CD14-positive monocyte (primary cell): ENCODE results near the gene WNT2. TPM values are rescaled to one million over a fixed set of nuclear protein-coding genes. Genes with fewer than 3 reads are reported as not detected.

Experiments
- DNase-seq, 3 donors: peaks; one replicate each; pipeline ENCODE4 v3.0.0-alpha.2; 2011 to 2022
- H2AFZ ChIP-seq: 2 replicates; pipeline ENCODE4 v1.6.0; 2012; ENCODE audit warnings: mild to moderate bottlenecking, low read depth, low read length, inconsistent platforms; ENCODE audit not compliant: insufficient read depth, poor library complexity, severe bottlenecking
- H3K27ac ChIP-seq, 2 donors: 1 replicate in 1 of 2; 2 replicates in 1 of 2; pipeline ENCODE4 v1.5.1; 2012 to 2013; ENCODE audit warnings: low read length in 2 of 2, control low read depth in 1 of 2, inconsistent platforms in 1 of 2, low read depth in 1 of 2, mild to moderate bottlenecking in 1 of 2
- H3K27me3 ChIP-seq, 2 donors: one replicate each; pipeline versions ENCODE4 v1.6.0 to v1.6.1; 2011 to 2013; ENCODE audit warnings: low read length in 2 of 2; ENCODE audit not compliant: control insufficient read depth in 2 of 2, insufficient read depth in 2 of 2
- H3K36me3 ChIP-seq, 2 donors: replicated peaks in 1 of 2; 1 replicate in 1 of 2; 2 replicates in 1 of 2; pipeline versions ENCODE4 v1.5.1 to v1.6.1; 2012 to 2013; ENCODE audit warnings: low read length in 2 of 2, control low read depth in 1 of 2, inconsistent platforms in 1 of 2, mild to moderate bottlenecking in 1 of 2; ENCODE audit not compliant: insufficient read depth in 2 of 2, control insufficient read depth in 1 of 2
- H3K4me1 ChIP-seq, 2 donors: 1 replicate in 1 of 2; 2 replicates in 1 of 2; pipeline versions ENCODE4 v1.5.1 to v1.6.1; 2012 to 2013; ENCODE audit warnings: low read length in 2 of 2, control low read depth in 1 of 2, inconsistent platforms in 1 of 2, mild to moderate bottlenecking in 1 of 2, moderate library complexity in 1 of 2; ENCODE audit not compliant: insufficient read depth in 2 of 2, control insufficient read depth in 1 of 2
- H3K4me2 ChIP-seq: replicated peaks from 2 replicates; pipeline ENCODE3; 2012; ENCODE audit warnings: low read length, moderate library complexity, mild to moderate bottlenecking; ENCODE audit not compliant: poor library complexity, severe bottlenecking; ENCODE audit errors: extremely low read depth
- H3K4me3 ChIP-seq, 3 experiments: fragments of 200-600 bp in 1 of 3; sonication (generic) in 1 of 3; replicated peaks in 1 of 3; 1 replicate in 2 of 3; 2 replicates in 1 of 3; pipeline ENCODE4 v1.5.1; 2011 to 2013; ENCODE audit warnings: low read length in 3 of 3, mild to moderate bottlenecking in 3 of 3, control low read depth in 2 of 3, low read depth in 2 of 3, inconsistent platforms in 1 of 3, moderate library complexity in 1 of 3
- H3K79me2 ChIP-seq: 2 replicates; pipeline ENCODE4 v1.6.0; 2012; ENCODE audit warnings: mild to moderate bottlenecking, control low read depth, inconsistent platforms, low read length, moderate library complexity; ENCODE audit not compliant: insufficient read depth
- H3K9ac ChIP-seq: 2 replicates; pipeline ENCODE4 v1.6.0; 2017; ENCODE audit warnings: low read length, mild to moderate bottlenecking; ENCODE audit not compliant: insufficient read depth, poor library complexity, severe bottlenecking
- H3K9me3 ChIP-seq, 2 donors: replicated peaks in 1 of 2; 1 replicate in 1 of 2; 2 replicates in 1 of 2; pipeline versions ENCODE4 v1.5.1 to v1.6.1; 2012 to 2013; ENCODE audit warnings: low read length in 2 of 2, control low read depth in 1 of 2; ENCODE audit not compliant: control insufficient read depth in 1 of 2, insufficient read depth in 1 of 2
- H4K20me1 ChIP-seq: 2 replicates; pipeline ENCODE4 v1.6.0; 2012; ENCODE audit warnings: mild to moderate bottlenecking, low read length, control low read depth, moderate library complexity; ENCODE audit not compliant: insufficient read depth
- H3K27ac Mint-ChIP-seq, 7 donors: one replicate each; pipeline ENCODE4 v1.8.0; 2020; ENCODE audit warnings: mild to moderate bottlenecking in 7 of 7, mixed read lengths in 7 of 7, moderate library complexity in 6 of 7, inconsistent platforms in 2 of 7
- H3K27me3 Mint-ChIP-seq, 3 donors: one replicate each; pipeline ENCODE4 v1.8.0; 2021 to 2022; ENCODE audit warnings: low read depth in 3 of 3, mild to moderate bottlenecking in 3 of 3, mixed read lengths in 3 of 3, moderate library complexity in 3 of 3, inconsistent platforms in 1 of 3
- H3K36me3 Mint-ChIP-seq, 2 donors: one replicate each; pipeline ENCODE4 v1.8.0; 2020; ENCODE audit warnings: mixed read lengths in 2 of 2, inconsistent platforms in 1 of 2, mild to moderate bottlenecking in 1 of 2
- H3K4me1 Mint-ChIP-seq: one replicate; pipeline ENCODE4 v1.8.0; 2020; ENCODE audit warnings: mild to moderate bottlenecking, mixed read lengths
- H3K4me3 Mint-ChIP-seq, 2 donors: one replicate each; pipeline ENCODE4 v1.8.0; 2020; ENCODE audit warnings: mild to moderate bottlenecking in 2 of 2, mixed read lengths in 2 of 2, moderate library complexity in 1 of 2
- H3K9me3 Mint-ChIP-seq, 7 donors: one replicate each; pipeline ENCODE4 v1.8.0; 2020 to 2022; ENCODE audit warnings: mixed read lengths in 7 of 7, mild to moderate bottlenecking in 6 of 7, moderate library complexity in 6 of 7, inconsistent platforms in 2 of 7
- WGBS: methylation state at CpG from one replicate; pipeline ENCODE4 v1.1.5; 2013; ENCODE audit warnings: missing lambda C conversion rate; ENCODE audit not compliant: insufficient coverage; 5-methylcytosine and 5-hydroxymethylcytosine counted together
- intact Hi-C, 2 donors: fragments of 100-400 bp; cut with micrococcal nuclease; formaldehyde crosslinking; loops; one replicate each; pipeline versions ENCODE4 v1.15.0 to v1.15.1; 2023
- polyA plus RNA-seq, 3 donors: library from polyadenylated mRNA; depleted of rRNA in 1 of 3; unstranded in 2 of 3; stranded (reverse) in 1 of 3; fragments of 300-500 nt in 2 of 3; fragments of >200 nt in 1 of 3; fragmentation: Illumina TruSeq in 2 of 3; gene quantifications; 1 replicate in 2 of 3; 2 replicates in 1 of 3; pipeline ENCODE4 v1.2.3, GENCODE V29; 2012 to 2021
- TF ChIP-seq, protein P1 (sequence below): fragments of 200-600 bp; IDR thresholded peaks from one replicate; pipeline ENCODE4 v1.8.0; 2022; ENCODE audit warnings: antibody characterized with exemption, mild to moderate bottlenecking

Gene WNT2
- polyA plus RNA-seq, 3 donors = not detected

DNA sequence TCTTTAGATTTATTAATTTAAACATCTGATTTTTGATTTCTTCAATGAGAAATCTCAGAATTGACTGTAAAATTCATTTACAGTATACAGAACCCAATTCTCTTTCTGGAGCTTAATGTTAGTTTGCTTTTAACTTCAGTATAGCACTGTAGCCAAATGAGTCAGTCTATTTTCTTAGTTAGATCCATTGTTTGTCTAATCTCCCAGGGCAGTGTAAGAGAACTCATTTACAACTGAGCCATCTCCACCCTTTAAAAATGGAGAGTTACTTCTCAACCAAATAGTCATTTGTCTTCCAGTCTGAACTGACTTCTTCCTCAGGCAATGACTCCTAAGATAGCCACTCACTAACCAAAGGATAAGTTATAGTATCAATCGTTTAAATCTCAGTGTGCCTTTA is 3.0 kb upstream of the WNT2 start:
- H3K27me3 Mint-ChIP-seq = peaks cover 45 to 58% (median 46%) of the 10 kb centered on the region in 3 donors
- WGBS = no CpG with 5 or more reads among the region's 1 CpG
- H3K9me3 ChIP-seq = peaks cover 3 to 15% of the 10 kb centered on the region in 2 donors

DNA sequence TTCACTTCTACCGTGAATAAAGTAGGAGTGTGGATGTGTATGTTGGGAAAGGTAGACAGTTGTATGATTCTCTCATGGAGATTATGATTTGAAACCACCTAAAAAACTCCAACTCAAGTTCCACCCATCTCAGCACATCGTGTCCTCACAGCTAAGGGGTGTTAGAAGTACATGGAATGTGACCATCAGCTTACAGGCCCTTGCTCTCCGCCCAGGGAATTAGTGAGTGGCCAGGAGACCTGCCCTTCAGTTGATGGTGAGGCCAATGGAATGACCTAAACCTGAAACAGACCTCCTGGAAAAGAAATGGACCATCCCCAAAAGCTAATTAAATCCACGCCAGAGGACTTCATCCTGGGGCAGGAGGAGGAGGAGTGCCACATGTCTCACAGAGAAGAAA is 2.1 kb upstream of the WNT2 start:
- peak overlapping the region in 1 of 2 donors; percentile 85 for H3K4me3 Mint-ChIP-seq
- Histone ChIP-seq H3K4me1 (no peaks in the 10 kb centered on the region), H3K9me3 (peaks cover 3 to 15% of the 10 kb centered on the region in 2 donors), H3K36me3 (no peaks in the 10 kb centered on the region), H2AFZ (no peak overlapping the region), H3K4me2 (no peak overlapping the region), H3K27me3 (peaks cover 46 to 62% of the 10 kb centered on the region in 2 donors), H4K20me1 (no peaks in the 10 kb centered on the region), H3K27ac (no peak overlapping the region), H3K4me3 (no peak overlapping the region), H3K79me2 (no peaks in the 10 kb centered on the region), H3K9ac (no peak overlapping the region)
- H3K27ac Mint-ChIP-seq = no peak overlapping the region
- H3K9me3 Mint-ChIP-seq = peaks cover 0 to 31% (median 8%) of the 10 kb centered on the region in 7 donors
- H3K36me3 Mint-ChIP-seq = peaks cover 0 to 2% of the 10 kb centered on the region in 2 donors
- H3K4me1 Mint-ChIP-seq = peaks cover 2% of the 10 kb centered on the region
- no CpG with 5 or more reads among the region's 4 CpGs for WGBS
- TF ChIP-seq, protein P1, sequence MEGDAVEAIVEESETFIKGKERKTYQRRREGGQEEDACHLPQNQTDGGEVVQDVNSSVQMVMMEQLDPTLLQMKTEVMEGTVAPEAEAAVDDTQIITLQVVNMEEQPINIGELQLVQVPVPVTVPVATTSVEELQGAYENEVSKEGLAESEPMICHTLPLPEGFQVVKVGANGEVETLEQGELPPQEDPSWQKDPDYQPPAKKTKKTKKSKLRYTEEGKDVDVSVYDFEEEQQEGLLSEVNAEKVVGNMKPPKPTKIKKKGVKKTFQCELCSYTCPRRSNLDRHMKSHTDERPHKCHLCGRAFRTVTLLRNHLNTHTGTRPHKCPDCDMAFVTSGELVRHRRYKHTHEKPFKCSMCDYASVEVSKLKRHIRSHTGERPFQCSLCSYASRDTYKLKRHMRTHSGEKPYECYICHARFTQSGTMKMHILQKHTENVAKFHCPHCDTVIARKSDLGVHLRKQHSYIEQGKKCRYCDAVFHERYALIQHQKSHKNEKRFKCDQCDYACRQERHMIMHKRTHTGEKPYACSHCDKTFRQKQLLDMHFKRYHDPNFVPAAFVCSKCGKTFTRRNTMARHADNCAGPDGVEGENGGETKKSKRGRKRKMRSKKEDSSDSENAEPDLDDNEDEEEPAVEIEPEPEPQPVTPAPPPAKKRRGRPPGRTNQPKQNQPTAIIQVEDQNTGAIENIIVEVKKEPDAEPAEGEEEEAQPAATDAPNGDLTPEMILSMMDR = no peak
- DNase-seq = no peak
- H3K27me3 Mint-ChIP-seq = peaks cover 47 to 65% (median 54%) of the 10 kb centered on the region in 3 donors
- intact Hi-C loops = no loop called here

More for the DNA sequence above, 3.0 kb upstream of the WNT2 start:
- H3K27ac Mint-ChIP-seq = no peak overlapping the region
- H4K20me1 ChIP-seq = no peaks in the 10 kb centered on the region
- H3K4me1 ChIP-seq = no peaks in the 10 kb centered on the region
- intact Hi-C loops = no loop called here
- H3K36me3 ChIP-seq = no peaks in the 10 kb centered on the region
- H3K4me3 Mint-ChIP-seq = peak overlapping the region in 1 of 2 donors; percentile 28
- peaks cover 0 to 2% of the 10 kb centered on the region in 2 donors for H3K36me3 Mint-ChIP-seq
- H3K27me3 ChIP-seq = peaks cover 45 to 54% of the 10 kb centered on the region in 2 donors
- peaks cover 0 to 31% (median 8%) of the 10 kb centered on the region in 7 donors for H3K9me3 Mint-ChIP-seq
- TF ChIP-seq, protein P1 = no peak
- H3K4me1 Mint-ChIP-seq = peaks cover 2% of the 10 kb centered on the region
- H3K9ac ChIP-seq = no peak overlapping the region
- H2AFZ ChIP-seq = no peak overlapping the region
- no peak overlapping the region for H3K4me2 ChIP-seq
- no peak overlapping the region for H3K27ac ChIP-seq
- H3K4me3 ChIP-seq = no peak overlapping the region
- no peak for DNase-seq
- no peaks in the 10 kb centered on the region for H3K79me2 ChIP-seq
